Type B pancreatic cell (in vitro differentiated cells): Measurements from ENCODE around the gene MARCHF2. TPM values are rescaled to one million over a fixed set of nuclear protein-coding genes. Genes with fewer than 3 reads are reported as not detected.

ENCODE experiments used
- DNase-seq: peaks from one replicate; pipeline ENCODE4 v3.0.0; 2021; ENCODE audit warnings: mixed read lengths; ENCODE audit not compliant: unreplicated experiment; ENCODE audit errors: extremely low spot score
- H3K27ac Mint-ChIP-seq: 2 replicates; pipeline ENCODE4 v1.8.0; 2021; ENCODE audit warnings: mild to moderate bottlenecking, mixed read lengths
- H3K27me3 Mint-ChIP-seq: 2 replicates; pipeline ENCODE4 v1.8.0; 2021; ENCODE audit warnings: mixed read lengths
- H3K36me3 Mint-ChIP-seq: 2 replicates; pipeline ENCODE4 v1.8.0; 2021; ENCODE audit warnings: mixed read lengths
- H3K4me1 Mint-ChIP-seq: one replicate; pipeline ENCODE4 v1.8.0; 2021; ENCODE audit warnings: mixed read lengths; ENCODE audit not compliant: unreplicated experiment
- H3K4me3 Mint-ChIP-seq: 2 replicates; pipeline ENCODE4 v1.8.0; 2021; ENCODE audit warnings: mild to moderate bottlenecking, mixed read lengths
- H3K9me3 Mint-ChIP-seq: 2 replicates; pipeline ENCODE4 v1.8.0; 2021; ENCODE audit warnings: mixed read lengths
- total RNA-seq: library from RNA; stranded (reverse); gene quantifications from 2 replicates; pipeline ENCODE4 v1.2.1, GENCODE V29; 2021; ENCODE audit warnings: low replicate concordance
- TF ChIP-seq, protein P1 (sequence below): fragments of 200-600 bp; sonication (generic); conservative IDR thresholded peaks from 2 replicates; pipeline ENCODE4 v1.5.0; 2021; ENCODE audit warnings: antibody characterized with exemption, mild to moderate bottlenecking

MARCHF2 gene
- total RNA-seq, 1 donor from 2014 or later = 15.5 TPM

DNA sequence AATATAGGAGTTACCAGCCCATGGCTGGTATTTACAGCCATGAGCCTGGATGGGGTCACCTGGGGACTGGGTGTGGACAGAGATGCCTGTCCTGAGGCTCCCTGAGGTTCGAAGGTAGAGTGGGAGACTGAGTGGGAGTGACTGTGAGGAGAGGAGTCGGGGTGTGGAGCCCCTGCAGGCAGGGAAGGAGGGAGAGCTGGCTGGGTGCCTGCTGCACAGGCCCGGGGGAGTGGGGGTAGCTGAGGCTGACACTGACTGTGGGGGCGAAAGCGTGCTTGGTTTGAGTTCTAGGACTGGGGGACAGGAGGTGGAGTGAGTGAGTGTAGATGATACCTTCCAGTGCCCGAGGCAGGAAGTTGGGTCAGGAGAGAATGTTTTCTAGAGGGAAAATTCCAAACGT is 15.8 kb upstream of the MARCHF2 start:
- Mint-ChIP-seq H3K36me3 (peaks cover 9% of the 10 kb centered on the region), H3K4me1 (peaks cover 15% of the 10 kb centered on the region), H3K9me3 (no peaks in the 10 kb centered on the region), H3K4me3 (peak overlapping the region; percentile 58), H3K27me3 (no peaks in the 10 kb centered on the region), H3K27ac (peak overlapping the region; percentile 94)
- TF ChIP-seq, protein P1, sequence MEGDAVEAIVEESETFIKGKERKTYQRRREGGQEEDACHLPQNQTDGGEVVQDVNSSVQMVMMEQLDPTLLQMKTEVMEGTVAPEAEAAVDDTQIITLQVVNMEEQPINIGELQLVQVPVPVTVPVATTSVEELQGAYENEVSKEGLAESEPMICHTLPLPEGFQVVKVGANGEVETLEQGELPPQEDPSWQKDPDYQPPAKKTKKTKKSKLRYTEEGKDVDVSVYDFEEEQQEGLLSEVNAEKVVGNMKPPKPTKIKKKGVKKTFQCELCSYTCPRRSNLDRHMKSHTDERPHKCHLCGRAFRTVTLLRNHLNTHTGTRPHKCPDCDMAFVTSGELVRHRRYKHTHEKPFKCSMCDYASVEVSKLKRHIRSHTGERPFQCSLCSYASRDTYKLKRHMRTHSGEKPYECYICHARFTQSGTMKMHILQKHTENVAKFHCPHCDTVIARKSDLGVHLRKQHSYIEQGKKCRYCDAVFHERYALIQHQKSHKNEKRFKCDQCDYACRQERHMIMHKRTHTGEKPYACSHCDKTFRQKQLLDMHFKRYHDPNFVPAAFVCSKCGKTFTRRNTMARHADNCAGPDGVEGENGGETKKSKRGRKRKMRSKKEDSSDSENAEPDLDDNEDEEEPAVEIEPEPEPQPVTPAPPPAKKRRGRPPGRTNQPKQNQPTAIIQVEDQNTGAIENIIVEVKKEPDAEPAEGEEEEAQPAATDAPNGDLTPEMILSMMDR = no peak
- DNase-seq = no peak

DNA sequence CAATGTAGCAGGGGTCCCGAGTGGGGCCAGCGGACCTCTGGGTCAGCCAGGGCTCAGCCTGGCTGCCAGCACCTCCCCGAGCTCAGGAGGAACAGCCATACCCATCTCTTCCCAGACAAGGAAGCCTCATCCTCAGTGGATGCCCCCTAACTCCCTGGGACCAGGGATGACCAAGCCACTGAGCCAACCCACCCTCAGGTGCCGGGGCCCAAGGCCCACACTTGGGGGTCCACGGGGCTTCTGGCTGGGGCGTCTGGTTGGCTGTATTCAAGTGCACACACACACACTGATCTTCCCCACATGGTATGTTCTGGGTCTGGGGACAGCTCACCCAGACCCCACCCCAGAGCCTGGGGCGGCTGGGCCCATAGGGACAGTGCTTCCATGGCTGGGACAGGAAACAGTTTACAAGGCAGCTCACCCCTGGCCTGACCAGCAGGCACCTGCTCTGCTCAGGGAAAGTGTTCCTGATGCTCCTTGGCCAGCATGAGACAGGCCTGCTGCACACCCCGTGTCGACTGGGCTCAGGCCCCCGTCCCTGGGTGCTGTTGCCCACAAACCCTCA is 15.3 kb upstream of the MARCHF2 start:
- H3K4me3 Mint-ChIP-seq = no peak overlapping the region
- TF ChIP-seq, protein P1 = no peak
- H3K27me3 Mint-ChIP-seq = no peaks in the 10 kb centered on the region
- H3K9me3 Mint-ChIP-seq = no peaks in the 10 kb centered on the region
- peak overlapping the region; percentile 94 for H3K27ac Mint-ChIP-seq
- H3K4me1 Mint-ChIP-seq = peaks cover 14% of the 10 kb centered on the region
- DNase-seq = no peak
- H3K36me3 Mint-ChIP-seq = peaks cover 9% of the 10 kb centered on the region

DNA sequence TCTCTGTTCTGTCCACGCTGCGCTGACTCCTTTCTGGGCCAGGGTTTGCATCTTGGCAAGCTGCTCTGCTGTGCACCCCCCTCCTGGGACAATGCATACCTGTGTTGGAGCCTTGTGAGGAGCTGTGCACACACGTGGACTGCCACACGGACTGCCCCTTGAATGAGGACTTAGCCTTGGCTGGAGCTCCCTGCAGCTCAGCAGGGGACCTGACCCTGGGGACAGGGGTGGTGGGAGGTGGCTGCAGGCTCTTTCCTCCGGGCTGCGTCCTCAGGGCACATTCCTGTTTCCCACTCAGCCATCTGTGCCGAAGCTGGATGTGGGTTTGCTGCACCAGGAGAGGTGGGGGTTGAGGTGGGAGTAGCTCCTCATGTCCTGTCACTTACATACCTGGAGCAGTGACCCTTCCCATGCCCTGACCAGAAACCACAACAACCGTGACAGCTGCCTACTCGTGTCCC is 14.8 kb upstream of the MARCHF2 start:
- Mint-ChIP-seq H3K36me3 (peaks cover 9% of the 10 kb centered on the region), H3K4me1 (peaks cover 10% of the 10 kb centered on the region), H3K4me3 (no peak overlapping the region), H3K9me3 (no peaks in the 10 kb centered on the region), H3K27ac (no peak overlapping the region), H3K27me3 (no peaks in the 10 kb centered on the region)
- DNase-seq = no peak
- TF ChIP-seq, protein P1 = no peak

DNA sequence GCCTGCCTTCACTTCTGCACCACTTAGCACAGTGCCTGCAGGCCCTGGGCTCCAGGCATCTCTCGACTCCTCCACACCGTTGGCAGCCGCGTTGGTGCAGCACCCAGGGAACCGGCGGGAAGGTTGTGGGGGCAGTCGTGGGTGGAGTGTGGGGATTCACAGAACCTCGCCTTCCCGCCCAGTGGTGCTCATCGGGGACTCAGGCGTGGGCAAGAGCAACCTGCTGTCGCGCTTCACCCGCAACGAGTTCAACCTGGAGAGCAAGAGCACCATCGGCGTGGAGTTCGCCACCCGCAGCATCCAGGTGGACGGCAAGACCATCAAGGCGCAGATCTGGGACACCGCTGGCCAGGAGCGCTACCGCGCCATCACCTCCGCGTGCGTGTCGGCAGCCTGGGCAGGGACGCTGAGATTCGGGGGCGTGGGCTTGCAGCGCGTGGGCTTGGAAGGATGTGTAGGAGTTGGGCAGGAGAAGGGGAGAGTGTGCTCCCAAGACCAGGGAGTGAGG is 13.4 kb upstream of the MARCHF2 start:
- Mint-ChIP-seq H3K9me3 (no peaks in the 10 kb centered on the region), H3K27me3 (no peaks in the 10 kb centered on the region), H3K36me3 (peaks cover 12% of the 10 kb centered on the region), H3K27ac (no peak overlapping the region), H3K4me3 (no peak overlapping the region), H3K4me1 (peaks cover 10% of the 10 kb centered on the region)
- TF ChIP-seq, protein P1 = no peak
- DNase-seq = no peak

DNA sequence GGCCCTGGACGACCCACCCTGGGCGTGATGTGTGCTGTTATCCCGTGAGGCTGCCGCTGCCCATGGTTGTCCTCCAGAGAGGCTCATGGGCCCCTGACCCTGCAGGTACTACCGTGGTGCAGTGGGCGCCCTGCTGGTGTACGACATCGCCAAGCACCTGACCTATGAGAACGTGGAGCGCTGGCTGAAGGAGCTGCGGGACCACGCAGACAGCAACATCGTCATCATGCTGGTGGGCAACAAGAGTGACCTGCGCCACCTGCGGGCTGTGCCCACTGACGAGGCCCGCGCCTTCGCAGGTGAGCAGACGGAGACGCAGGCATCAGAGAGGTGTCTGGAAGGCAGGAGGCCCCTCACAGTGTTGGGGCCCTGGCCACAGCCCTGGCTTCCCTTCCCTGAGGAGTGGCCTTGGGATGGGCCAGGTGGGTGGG is 11.1 kb upstream of the MARCHF2 start:
- Mint-ChIP-seq H3K4me1 (peaks cover 6% of the 10 kb centered on the region), H3K4me3 (no peak overlapping the region), H3K9me3 (no peaks in the 10 kb centered on the region), H3K27me3 (no peaks in the 10 kb centered on the region), H3K36me3 (peaks cover 9% of the 10 kb centered on the region), H3K27ac (peak overlapping the region; percentile 34)
- no peak for DNase-seq
- TF ChIP-seq, protein P1 = no peak
